ENCODE data around the gene SPTBN1. TPM values are rescaled to one million over a fixed set of nuclear protein-coding genes. Genes with fewer than 3 reads are reported as not detected.

The SPTBN1 gene
- total and polyA plus RNA-seq, 2 of the 13 experiments (the other 11 are each of a cell fraction or from before 2014, with no cell fraction given): 123 to 299 TPM

GRCh38 chr2:54609647-54610046 lies 153.5 kb downstream of the SPTBN1 start (continued):
- TF ChIP-seq MXD4 (CRISPR knock-in tag; IDR thresholded peaks at IDR 0.05): 0 out of 2 replicates have a peak, but pooled peaks have one; percentile 37
- TF ChIP-seq ZFP90 (CRISPR knock-in tag; IDR thresholded peaks at IDR 0.05; ENCODE audit: borderline replicate concordance): no peak
- no peak for TF ChIP-seq FOXA1 (IDR thresholded peaks at IDR 0.05)
- TF ChIP-seq FOXA1 (CRISPR knock-in tag; IDR thresholded peaks at IDR 0.05): peak; percentile 59; the same call in 1 of the 2 replicates
- TF ChIP-seq ZNF781 (CRISPR knock-in tag; IDR thresholded peaks at IDR 0.05; ENCODE audit: borderline replicate concordance, not compliant biosample characterization): no peak
- no peak for TF ChIP-seq HNF1A (IDR thresholded peaks at IDR 0.05; ENCODE audit: low read depth)
- no peak for TF ChIP-seq HNF1A (CRISPR knock-in tag; IDR thresholded peaks at IDR 0.05; ENCODE audit: borderline replicate concordance)
- no peak for TF ChIP-seq ZNF674 (CRISPR knock-in tag; IDR thresholded peaks at IDR 0.05; ENCODE audit: low read depth)
- TF ChIP-seq ZNF878 (CRISPR knock-in tag; IDR thresholded peaks at IDR 0.05): 0 out of 2 replicates have a peak, but pooled peaks have one; percentile 41
- TF ChIP-seq KMT2B (CRISPR knock-in tag; IDR thresholded peaks at IDR 0.05): no peak
- peak; percentile 56; the same call in 1 of the 2 replicates for TF ChIP-seq ZNF644 (CRISPR knock-in tag; IDR thresholded peaks at IDR 0.05; ENCODE audit: low read depth)
- TF ChIP-seq, protein P1, sequence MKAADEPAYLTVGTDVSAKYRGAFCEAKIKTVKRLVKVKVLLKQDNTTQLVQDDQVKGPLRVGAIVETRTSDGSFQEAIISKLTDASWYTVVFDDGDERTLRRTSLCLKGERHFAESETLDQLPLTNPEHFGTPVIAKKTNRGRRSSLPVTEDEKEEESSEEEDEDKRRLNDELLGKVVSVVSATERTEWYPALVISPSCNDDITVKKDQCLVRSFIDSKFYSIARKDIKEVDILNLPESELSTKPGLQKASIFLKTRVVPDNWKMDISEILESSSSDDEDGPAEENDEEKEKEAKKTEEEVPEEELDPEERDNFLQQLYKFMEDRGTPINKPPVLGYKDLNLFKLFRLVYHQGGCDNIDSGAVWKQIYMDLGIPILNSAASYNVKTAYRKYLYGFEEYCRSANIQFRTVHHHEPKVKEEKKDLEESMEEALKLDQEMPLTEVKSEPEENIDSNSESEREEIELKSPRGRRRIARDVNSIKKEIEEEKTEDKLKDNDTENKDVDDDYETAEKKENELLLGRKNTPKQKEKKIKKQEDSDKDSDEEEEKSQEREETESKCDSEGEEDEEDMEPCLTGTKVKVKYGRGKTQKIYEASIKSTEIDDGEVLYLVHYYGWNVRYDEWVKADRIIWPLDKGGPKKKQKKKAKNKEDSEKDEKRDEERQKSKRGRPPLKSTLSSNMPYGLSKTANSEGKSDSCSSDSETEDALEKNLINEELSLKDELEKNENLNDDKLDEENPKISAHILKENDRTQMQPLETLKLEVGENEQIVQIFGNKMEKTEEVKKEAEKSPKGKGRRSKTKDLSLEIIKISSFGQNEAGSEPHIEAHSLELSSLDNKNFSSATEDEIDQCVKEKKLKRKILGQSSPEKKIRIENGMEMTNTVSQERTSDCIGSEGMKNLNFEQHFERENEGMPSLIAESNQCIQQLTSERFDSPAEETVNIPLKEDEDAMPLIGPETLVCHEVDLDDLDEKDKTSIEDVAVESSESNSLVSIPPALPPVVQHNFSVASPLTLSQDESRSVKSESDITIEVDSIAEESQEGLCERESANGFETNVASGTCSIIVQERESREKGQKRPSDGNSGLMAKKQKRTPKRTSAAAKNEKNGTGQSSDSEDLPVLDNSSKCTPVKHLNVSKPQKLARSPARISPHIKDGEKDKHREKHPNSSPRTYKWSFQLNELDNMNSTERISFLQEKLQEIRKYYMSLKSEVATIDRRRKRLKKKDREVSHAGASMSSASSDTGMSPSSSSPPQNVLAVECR (CRISPR knock-in tag; IDR thresholded peaks at IDR 0.05; ENCODE audit: borderline replicate concordance): peak; percentile 40; the same call in 1 of the 2 replicates
- TF ChIP-seq, protein P2, sequence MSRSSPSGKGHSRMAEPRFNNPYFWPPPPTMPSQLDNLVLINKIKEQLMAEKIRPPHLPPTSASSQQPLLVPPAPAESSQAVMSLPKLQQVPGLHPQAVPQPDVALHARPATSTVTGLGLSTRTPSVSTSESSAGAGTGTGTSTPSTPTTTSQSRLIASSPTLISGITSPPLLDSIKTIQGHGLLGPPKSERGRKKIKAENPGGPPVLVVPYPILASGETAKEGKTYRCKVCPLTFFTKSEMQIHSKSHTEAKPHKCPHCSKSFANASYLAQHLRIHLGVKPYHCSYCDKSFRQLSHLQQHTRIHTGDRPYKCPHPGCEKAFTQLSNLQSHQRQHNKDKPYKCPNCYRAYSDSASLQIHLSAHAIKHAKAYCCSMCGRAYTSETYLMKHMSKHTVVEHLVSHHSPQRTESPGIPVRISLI (CRISPR knock-in tag; IDR thresholded peaks at IDR 0.05; ENCODE audit: borderline replicate concordance): no peak
- peak; percentile 81 for TF ChIP-seq TEAD3 (CRISPR knock-in tag; optimal IDR thresholded peaks at IDR 0.05; ENCODE audit: borderline replicate concordance)
- TF ChIP-seq PHF21A (CRISPR knock-in tag; IDR thresholded peaks at IDR 0.05): peak; percentile 89
- no peak for TF ChIP-seq ZNF558 (CRISPR knock-in tag; IDR thresholded peaks at IDR 0.05; ENCODE audit: borderline replicate concordance)
- peak; percentile 85 for TF ChIP-seq ZNF816 (CRISPR knock-in tag; IDR thresholded peaks at IDR 0.05; ENCODE audit: borderline replicate concordance)
- no peak for TF ChIP-seq ZNF83 (CRISPR knock-in tag; IDR thresholded peaks at IDR 0.05; ENCODE audit: borderline replicate concordance)
- TF ChIP-seq POLR2A (IDR thresholded peaks at IDR 0.05; ENCODE audit: insufficient read depth in 1 of 2, low read depth in 2 of 2, low read length in 2 of 2): peak in 1 of 2 experiments; percentile 37; a peak in 1 of 4 replicates
- TF ChIP-seq GABPB1 (CRISPR knock-in tag; IDR thresholded peaks at IDR 0.05): no peak
- TF ChIP-seq MED8 (CRISPR knock-in tag; IDR thresholded peaks at IDR 0.05; ENCODE audit: insufficient replicate concordance): no peak
- peak; percentile 32; the same call in 1 of the 2 replicates for TF ChIP-seq MIXL1 (CRISPR knock-in tag; IDR thresholded peaks at IDR 0.05)
